HG02678 (cell line): ENCODE data around the gene NR2C1.

Source experiments
- ATAC-seq: cut with Tn5 transposase; IDR thresholded peaks from one replicate; pipeline ENCODE4 v1.9.1; 2021; ENCODE audit warnings: mild to moderate bottlenecking, moderate library complexity; ENCODE audit not compliant: unreplicated experiment

NR2C1 gene

GRCh38 chr12:94970560-94970959, 102.9 kb downstream of the NR2C1 start:
- no peak for ATAC-seq
